Trophoblast cell (in vitro differentiated cells and primary cell): ENCODE results near the gene RNF38.

Experiments
- DNase-seq, 2 donors: peaks; one replicate each; pipeline ENCODE4 v3.0.0-alpha.2; 2016
- H2AFZ ChIP-seq: 2 replicates; pipeline ENCODE4 v1.6.1; 2013; ENCODE audit warnings: low read length, moderate library complexity, mild to moderate bottlenecking; ENCODE audit not compliant: insufficient read depth, poor library complexity
- H2AK5ac ChIP-seq: 2 replicates; pipeline ENCODE4 v1.6.1; 2013; ENCODE audit warnings: mild to moderate bottlenecking, low read length
- H2BK120ac ChIP-seq: 2 replicates; pipeline ENCODE4 v1.6.1; 2013; ENCODE audit warnings: low read length, mild to moderate bottlenecking, moderate library complexity; ENCODE audit not compliant: insufficient read depth, poor library complexity
- H2BK12ac ChIP-seq: 2 replicates; pipeline ENCODE4 v1.6.1; 2013; ENCODE audit warnings: mild to moderate bottlenecking, low read length, moderate library complexity
- H2BK5ac ChIP-seq: 2 replicates; pipeline ENCODE4 v1.6.1; 2013; ENCODE audit warnings: low read length, low read depth, moderate library complexity, mild to moderate bottlenecking; ENCODE audit not compliant: poor library complexity
- H3K14ac ChIP-seq: 2 replicates; pipeline ENCODE4 v1.6.1; 2013; ENCODE audit warnings: mild to moderate bottlenecking, low read length
- H3K18ac ChIP-seq: 2 replicates; pipeline ENCODE4 v1.6.1; 2013; ENCODE audit warnings: mild to moderate bottlenecking, low read length
- H3K23ac ChIP-seq: 2 replicates; pipeline ENCODE4 v1.6.1; 2013; ENCODE audit warnings: low read length
- H3K27ac ChIP-seq: 2 replicates; pipeline ENCODE4 v1.5.1; 2013; ENCODE audit warnings: low read depth, mild to moderate bottlenecking, inconsistent platforms, low read length, moderate library complexity
- H3K27me3 ChIP-seq: 2 replicates; pipeline ENCODE4 v1.6.1; 2013; ENCODE audit warnings: inconsistent platforms, mild to moderate bottlenecking, low read length, moderate library complexity; ENCODE audit not compliant: insufficient read depth
- H3K36me3 ChIP-seq, 2 experiments: 1 replicate in 1 of 2; 2 replicates in 1 of 2; pipeline ENCODE4 v1.6.1; 2013; ENCODE audit warnings: low read length in 2 of 2, mild to moderate bottlenecking in 2 of 2, moderate library complexity in 1 of 2; ENCODE audit not compliant: insufficient read depth in 2 of 2, control insufficient read depth in 1 of 2
- H3K4ac ChIP-seq: 2 replicates; pipeline ENCODE4 v1.6.1; 2013; ENCODE audit warnings: low read depth, mild to moderate bottlenecking, low read length, moderate library complexity
- H3K4me1 ChIP-seq, 2 experiments: 1 replicate in 1 of 2; 2 replicates in 1 of 2; pipeline ENCODE4 v1.6.1; 2013; ENCODE audit warnings: low read length in 2 of 2, mild to moderate bottlenecking in 2 of 2, moderate library complexity in 1 of 2; ENCODE audit not compliant: insufficient read depth in 2 of 2, control insufficient read depth in 1 of 2
- H3K4me2 ChIP-seq: 2 replicates; pipeline ENCODE4 v1.6.1; 2013; ENCODE audit warnings: inconsistent platforms, mild to moderate bottlenecking, low read length, moderate library complexity
- H3K4me3 ChIP-seq: 2 replicates; pipeline ENCODE4 v1.5.1; 2013; ENCODE audit warnings: mild to moderate bottlenecking, low read depth, low read length, inconsistent platforms
- H3K79me1 ChIP-seq: one replicate; pipeline ENCODE4 v1.6.1; 2013; ENCODE audit warnings: low read length
- H3K79me2 ChIP-seq: 2 replicates; pipeline ENCODE4 v1.6.1; 2013; ENCODE audit warnings: low read length, mild to moderate bottlenecking; ENCODE audit not compliant: control insufficient read depth, insufficient read depth, poor library complexity
- H3K9ac ChIP-seq: 2 replicates; pipeline ENCODE4 v1.6.1; 2013; ENCODE audit warnings: mild to moderate bottlenecking, low read length
- H3K9me3 ChIP-seq: 2 replicates; pipeline ENCODE4 v1.6.1; 2013; ENCODE audit warnings: low read depth, mild to moderate bottlenecking, control low read depth, inconsistent platforms, low read length; ENCODE audit not compliant: insufficient read depth
- H4K12ac ChIP-seq: 2 replicates; pipeline ENCODE4 v1.6.1; 2013; ENCODE audit warnings: low read depth, mild to moderate bottlenecking, low read length, moderate library complexity
- H4K8ac ChIP-seq: 2 replicates; pipeline ENCODE4 v1.6.1; 2013; ENCODE audit warnings: low read depth, mild to moderate bottlenecking, low read length, moderate library complexity
- H4K91ac ChIP-seq: one replicate; pipeline ENCODE4 v1.6.1; 2013; ENCODE audit warnings: low read depth, mild to moderate bottlenecking, low read length, moderate library complexity
- WGBS: extraction: QIAGEN DNeasy Blood & Tissue Kit; methylation state at CpG from one replicate; pipeline ENCODE4 v1.1.7; 2013; ENCODE audit warnings: missing lambda C conversion rate; ENCODE audit not compliant: insufficient read length, insufficient coverage; ENCODE audit errors: extremely low coverage; 5-methylcytosine and 5-hydroxymethylcytosine counted together

RNF38 gene

DNA sequence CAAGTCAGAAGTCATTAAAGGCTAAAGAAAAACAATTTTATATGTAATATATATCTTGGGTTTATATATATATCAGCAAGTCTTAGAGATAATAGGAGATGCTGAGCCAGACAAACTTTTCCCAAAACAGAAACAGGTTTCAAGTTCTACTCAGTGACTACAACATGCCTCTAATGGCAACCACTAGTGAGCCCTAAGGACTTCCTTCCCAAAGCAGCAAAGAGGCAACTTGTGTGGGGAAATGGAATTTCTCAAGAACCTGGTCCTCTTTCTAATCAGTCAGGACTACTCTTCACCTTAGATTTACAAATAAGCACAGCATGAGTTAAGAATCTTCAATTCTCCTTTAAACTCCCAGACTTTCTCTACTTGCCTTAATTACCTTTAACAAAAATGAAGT, 17.6 kb downstream of the RNF38 start:
- no peak overlapping the region for H3K4ac ChIP-seq
- no peak overlapping the region for H3K14ac ChIP-seq
- no peaks in the 10 kb centered on the region for H3K27me3 ChIP-seq
- H4K12ac ChIP-seq, result no peak overlapping the region
- peaks cover 0 to 8% of the 10 kb centered on the region in 2 experiments for H3K4me1 ChIP-seq
- H3K4me2 ChIP-seq, result no peak overlapping the region
- no peak overlapping the region for H2BK12ac ChIP-seq
- no peak for DNase-seq
- H3K9ac ChIP-seq, result no peak overlapping the region
- no peak overlapping the region for H3K27ac ChIP-seq
- no peak overlapping the region for H4K8ac ChIP-seq
- no peak overlapping the region for H2AK5ac ChIP-seq
- H2AFZ ChIP-seq, result no peak overlapping the region
- peaks cover 4 to 5% of the 10 kb centered on the region in 2 experiments for H3K36me3 ChIP-seq
- peaks cover 2% of the 10 kb centered on the region for H3K79me2 ChIP-seq
- no peak overlapping the region for H2BK5ac ChIP-seq
- no peak overlapping the region for H3K4me3 ChIP-seq
- no peak overlapping the region for H3K18ac ChIP-seq
- no peak overlapping the region for H3K23ac ChIP-seq
- H2BK120ac ChIP-seq, result no peak overlapping the region
- no peaks in the 10 kb centered on the region for H3K79me1 ChIP-seq
- H4K91ac ChIP-seq, result no peak overlapping the region
- no peaks in the 10 kb centered on the region for H3K9me3 ChIP-seq

GRCh38 chr9:36364577-36364976, 35.5 kb downstream of the RNF38 start:
- no peak overlapping the region for H3K23ac ChIP-seq

DNA sequence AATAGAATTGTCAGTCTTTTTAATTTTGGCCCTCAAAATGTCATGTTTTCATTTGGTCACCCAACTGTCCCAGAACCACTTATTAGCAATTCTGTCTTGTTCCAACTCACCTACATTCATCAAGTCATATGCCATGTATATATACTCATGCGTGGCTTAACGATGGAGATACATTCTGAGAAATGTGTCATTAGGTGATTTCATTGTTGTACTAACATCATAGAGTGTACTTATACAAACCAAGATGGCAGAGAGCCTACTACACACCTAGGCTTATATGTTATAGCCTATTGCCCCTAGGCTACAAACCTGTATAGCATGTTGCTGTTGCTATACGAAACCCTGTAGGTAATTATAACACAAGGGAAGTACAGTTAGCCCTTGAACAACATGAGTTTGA, 36.6 kb downstream of the RNF38 start:
- Histone ChIP-seq H4K12ac (no peak overlapping the region), H2BK5ac (no peak overlapping the region), H3K18ac (no peak overlapping the region), H4K91ac (no peak overlapping the region), H3K27me3 (no peaks in the 10 kb centered on the region), H3K79me2 (no peaks in the 10 kb centered on the region), H2BK12ac (no peak overlapping the region), H3K27ac (no peak overlapping the region), H2AK5ac (no peak overlapping the region), H2BK120ac (no peak overlapping the region), H3K79me1 (no peaks in the 10 kb centered on the region), H3K4me3 (no peak overlapping the region), H4K8ac (no peak overlapping the region), H3K9ac (no peak overlapping the region), H2AFZ (no peak overlapping the region), H3K14ac (no peak overlapping the region), H3K9me3 (no peaks in the 10 kb centered on the region), H3K4me1 (no peaks in the 10 kb centered on the region), H3K4ac (no peak overlapping the region), H3K23ac (no peak overlapping the region), H3K4me2 (no peak overlapping the region), H3K36me3 (peaks cover 19 to 20% of the 10 kb centered on the region in 2 experiments)
- no peak for DNase-seq
- no CpG with 5 or more reads among the region's 3 CpGs for WGBS

More at GRCh38 chr9:36364577-36364976, 35.5 kb downstream of the RNF38 start:
- Histone ChIP-seq H3K36me3 (peaks cover 20 to 24% of the 10 kb centered on the region in 2 experiments), H2BK5ac (no peak overlapping the region), H3K9me3 (no peaks in the 10 kb centered on the region), H2AFZ (no peak overlapping the region), H2BK12ac (no peak overlapping the region), H4K8ac (no peak overlapping the region), H3K27ac (no peak overlapping the region), H3K4ac (no peak overlapping the region), H3K4me3 (no peak overlapping the region), H3K9ac (no peak overlapping the region), H3K79me1 (no peaks in the 10 kb centered on the region), H3K79me2 (no peaks in the 10 kb centered on the region), H2BK120ac (no peak overlapping the region), H3K27me3 (no peaks in the 10 kb centered on the region), H4K91ac (no peak overlapping the region), H3K4me2 (no peak overlapping the region), H3K18ac (no peak overlapping the region), H3K14ac (no peak overlapping the region), H2AK5ac (no peak overlapping the region), H3K4me1 (no peaks in the 10 kb centered on the region), H4K12ac (no peak overlapping the region)
- WGBS, result no CpG with 5 or more reads among the region's 1 CpG
- DNase-seq, result no peak

DNA sequence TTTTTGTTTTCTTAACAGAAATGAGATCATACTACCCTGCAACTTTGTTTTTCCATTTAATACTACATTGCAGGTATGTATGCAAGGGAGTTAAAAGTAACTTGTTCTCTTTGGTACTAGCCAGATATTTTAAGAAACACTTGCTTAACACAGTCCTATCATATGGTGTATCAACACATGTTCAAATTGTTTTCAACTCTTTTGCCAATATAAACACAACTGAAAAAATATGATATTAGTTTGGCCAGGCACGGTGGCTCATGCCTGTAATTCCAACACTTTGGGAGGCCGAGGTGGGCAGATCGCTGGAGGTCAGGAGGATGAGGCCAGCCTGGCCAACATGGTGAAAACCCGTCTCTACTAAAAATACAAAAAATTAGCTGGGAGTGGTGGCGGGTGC, 41.6 kb downstream of the RNF38 start:
- H3K4me2 ChIP-seq, result no peak overlapping the region
- H2AFZ ChIP-seq, result no peak overlapping the region
- H4K12ac ChIP-seq, result no peak overlapping the region
- H2AK5ac ChIP-seq, result no peak overlapping the region
- no peaks in the 10 kb centered on the region for H3K79me1 ChIP-seq
- H3K14ac ChIP-seq, result no peak overlapping the region
- H3K4me1 ChIP-seq, result no peaks in the 10 kb centered on the region
- no CpG with 5 or more reads among the region's 5 CpGs for WGBS
- H3K9ac ChIP-seq, result no peak overlapping the region
- no peak overlapping the region for H3K27ac ChIP-seq
- no peak overlapping the region for H3K4me3 ChIP-seq
- H3K4ac ChIP-seq, result no peak overlapping the region
- no peak for DNase-seq
- no peak overlapping the region for H3K18ac ChIP-seq
- H3K27me3 ChIP-seq, result no peaks in the 10 kb centered on the region
- H4K8ac ChIP-seq, result no peak overlapping the region
- H2BK12ac ChIP-seq, result no peak overlapping the region
- H3K23ac ChIP-seq, result no peak overlapping the region
- H3K9me3 ChIP-seq, result no peaks in the 10 kb centered on the region
- no peak overlapping the region for H2BK5ac ChIP-seq
- H2BK120ac ChIP-seq, result no peak overlapping the region
- H3K36me3 ChIP-seq, result peaks cover 14 to 20% of the 10 kb centered on the region in 2 experiments
- no peak overlapping the region for H4K91ac ChIP-seq
- no peaks in the 10 kb centered on the region for H3K79me2 ChIP-seq
